K562 (cell line): ENCODE results near the gene NRSN2. TPM values are rescaled to one million over a fixed set of nuclear protein-coding genes. Genes with fewer than 3 reads are reported as not detected.

Source experiments
- AFF1 ChIP-seq, 2 experiments: fragments of 450-650 bp; IDR thresholded peaks; 2 replicates each; pipeline ENCODE4 v1.6.1; 2018; ENCODE audit warnings: mild to moderate bottlenecking in 2 of 2, low read depth in 1 of 2; ENCODE audit not compliant: partially characterized antibody in 2 of 2
- BCLAF1 ChIP-seq, 2 experiments: fragments of 450-650 bp in 1 of 2; IDR thresholded peaks; 2 replicates each; pipeline ENCODE4 v1.6.1; 2011 to 2017; ENCODE audit warnings: low read depth in 2 of 2, antibody characterized with exemption in 1 of 2, borderline replicate concordance in 1 of 2, low read length in 1 of 2, mild to moderate bottlenecking in 1 of 2, mixed read lengths in 1 of 2; ENCODE audit not compliant: control insufficient read depth in 1 of 2
- EHMT2 ChIP-seq: fragments of 450-650 bp; IDR thresholded peaks from 2 replicates; pipeline ENCODE4 v1.6.1; 2018; ENCODE audit warnings: antibody characterized with exemption
- NFE2 ChIP-seq: IDR thresholded peaks from 2 replicates; pipeline ENCODE4 v1.6.1; 2014; ENCODE audit warnings: antibody characterized with exemption, low read depth
- SMC3 ChIP-seq: conservative IDR thresholded peaks from 2 replicates; pipeline ENCODE4 v1.6.1; 2011; ENCODE audit warnings: low read depth, low read length, improper control_type of control experiment; ENCODE audit not compliant: insufficient read depth
- TAF15 ChIP-seq: fragments of 200-400 bp; formaldehyde crosslinking; IDR thresholded peaks from 2 replicates; pipeline ENCODE4 v1.6.1; 2017; ENCODE audit warnings: mild to moderate bottlenecking, low read depth, low read length, moderate library complexity
- ZNF511 ChIP-seq: sonication (generic); formaldehyde crosslinking; IDR thresholded peaks from 2 replicates; pipeline ENCODE4 v1.8.0; 2022; ENCODE audit warnings: mild to moderate bottlenecking, missing genetic modification reagents
- polyA plus RNA-seq, 8 experiments: library from polyadenylated mRNA; depleted of rRNA in 4 of 8; stranded (reverse) in 5 of 8; unstranded in 3 of 8; fragments of >200 nt; fragmentation: Nextera tagmentation in 2 of 8; fragmentation: Illumina TruSeq in 1 of 8; extraction: Ambion mirVana in 2 of 8; extraction: Trizol in 1 of 8; gene quantifications; 2 replicates each; pipeline versions ENCODE4 v1.2.1 to v1.2.3, GENCODE V29; 2011 to 2014; ENCODE audit warnings: inconsistent platforms in 1 of 8, missing spikeins in 1 of 8
- total RNA-seq, 7 experiments: library from RNA; depleted of rRNA in 6 of 7; stranded (reverse); fragments of >200 nt in 6 of 7; fragmentation: Illumina TruSeq in 2 of 7; extraction: Trizol in 2 of 7; gene quantifications; 2 replicates each; pipeline versions ENCODE4 v1.2.1 to v1.2.3, GENCODE V29; 2011 to 2021; ENCODE audit warnings: low replicate concordance in 1 of 7

Gene NRSN2
- total and polyA plus RNA-seq, 9 of the 15 experiments (the other 6 are each of a cell fraction or from before 2014, with no cell fraction given): 7.5 to 29.7 (median 11.1) TPM

- peak; percentile 70 to 92 for TF ChIP-seq AFF1 (IDR thresholded peaks at IDR 0.05; ENCODE audit: low read depth in 1 of 2, partially characterized antibody in 2 of 2)
- peak; percentile 74 for TF ChIP-seq NFE2
- no peak for TF ChIP-seq EHMT2
- no peak for TF ChIP-seq ZNF511 (CRISPR knock-in tag)
- TF ChIP-seq SMC3: no peak
- no peak for TF ChIP-seq TAF15
- TF ChIP-seq BCLAF1 (IDR thresholded peaks at IDR 0.05; ENCODE audit: borderline replicate concordance in 1 of 2, control insufficient read depth in 1 of 2, low read depth in 2 of 2, low read length in 1 of 2): no peak
Observed at GRCh38 chr20:401682-402495, 55.0 kb downstream of the NRSN2 start (continued).
